Sigmoid colon (tissue), 7 donors: ENCODE results near the gene SLC2A1. TPM values are rescaled to one million over a fixed set of nuclear protein-coding genes. Genes with fewer than 3 reads are reported as not detected.

Experiments
- DNase-seq: peaks from one replicate; pipeline ENCODE4 v3.0.0-alpha.2; 2019
- H3K27ac ChIP-seq, 4 donors: fragments of 200-600 bp; sonication (generic); one replicate each; pipeline ENCODE4 v1.5.1; 2016 to 2019; ENCODE audit warnings: mild to moderate bottlenecking in 1 of 4
- H3K27me3 ChIP-seq, 3 donors: fragments of 200-600 bp; sonication (generic); one replicate each; pipeline ENCODE4 v1.5.1; 2019; ENCODE audit warnings: mild to moderate bottlenecking in 1 of 3
- H3K36me3 ChIP-seq, 4 donors: fragments of 200-600 bp; sonication (generic); one replicate each; pipeline ENCODE4 v1.5.1; 2016 to 2019
- H3K4me1 ChIP-seq, 4 donors: fragments of 200-600 bp; sonication (generic); one replicate each; pipeline ENCODE4 v1.5.1; 2017 to 2019
- H3K4me3 ChIP-seq, 4 donors: fragments of 200-600 bp; sonication (generic); one replicate each; pipeline ENCODE4 v1.5.1; 2017 to 2019; ENCODE audit warnings: mild to moderate bottlenecking in 2 of 4, moderate library complexity in 1 of 4
- H3K9me3 ChIP-seq, 4 donors: fragments of 200-600 bp in 3 of 4; sonication (generic) in 3 of 4; one replicate each; pipeline versions ENCODE4 v1.5.1 to v1.6.1; 2013 to 2019
- CTCF ChIP-seq, 4 experiments: fragments of 450-650 bp in 3 of 4; fragments of 200-600 bp in 1 of 4; IDR thresholded peaks; one replicate each; pipeline ENCODE4 v1.5.1; 2016 to 2019; ENCODE audit warnings: antibody characterized with exemption in 4 of 4, mild to moderate bottlenecking in 3 of 4, moderate library complexity in 2 of 4
- EP300 ChIP-seq, 4 donors: sonication (generic); formaldehyde crosslinking; IDR thresholded peaks; one replicate each; pipeline ENCODE4 v1.6.1; 2017; ENCODE audit warnings: antibody characterized with exemption in 4 of 4
- POLR2A ChIP-seq, 2 donors: fragments of 450-650 bp; IDR thresholded peaks; one replicate each; pipeline ENCODE4 v1.6.1; 2016; ENCODE audit warnings: antibody characterized with exemption in 2 of 2, mild to moderate bottlenecking in 2 of 2, moderate library complexity in 2 of 2
- POLR2AphosphoS5 ChIP-seq, 4 donors: sonication (generic); formaldehyde crosslinking; IDR thresholded peaks; one replicate each; pipeline ENCODE4 v1.6.1; 2017; ENCODE audit warnings: antibody characterized with exemption in 4 of 4
- WGBS, 2 donors: extraction: QIAGEN DNeasy Blood & Tissue Kit; methylation state at CpG; one replicate each; pipeline ENCODE4 v1.1.7; 2013; 5-methylcytosine and 5-hydroxymethylcytosine counted together
- intact Hi-C: fragments of 100-400 bp; cut with DNase I; formaldehyde crosslinking; loops from one replicate; pipeline ENCODE4 v1.15.1; 2023
- polyA plus RNA-seq, 3 donors: library from polyadenylated mRNA; stranded (reverse); fragments of 200-250 nt; gene quantifications; one replicate each; pipeline ENCODE4 v1.2.3, GENCODE V29; 2013
- total RNA-seq, 4 donors: library from RNA; depleted of rRNA; stranded (reverse); fragments of >200 nt; gene quantifications; one replicate each; pipeline ENCODE4 v1.1.0, GENCODE V29; 2016
- donor health status: healthy with polysubstance abuse.
- donor health status: Bipolar disorder and iron deficiency.
- donor health status: healthy.

Gene SLC2A1
- total and polyA plus RNA-seq, 7 donors = 4.2 to 44.9 (median 11.1) TPM

- H3K36me3 ChIP-seq = no peaks in the 10 kb centered on the region
- no peaks in the 10 kb centered on the region for H3K9me3 ChIP-seq
- H3K4me3 ChIP-seq = no peak overlapping the region
- DNase-seq = no peak
- peaks cover 0 to 72% (median 56%) of the 10 kb centered on the region in 4 donors for H3K4me1 ChIP-seq
- H3K27ac ChIP-seq = peak overlapping the region in 3 of 4 donors; percentile 79 to 86 (median 80)
- intact Hi-C loops = no loop called here
- WGBS, 2 donors = 26 to 43% methylated on average over 6 of the region's 6 CpGs
- TF ChIP-seq POLR2AphosphoS5 (IDR thresholded peaks at IDR 0.05) (no peak), POLR2A (IDR thresholded peaks at IDR 0.05) (no peak), EP300 (IDR thresholded peaks at IDR 0.05) (no peak), CTCF (IDR thresholded peaks at IDR 0.05) (no peak)
- H3K27me3 ChIP-seq = no peaks in the 10 kb centered on the region
Measured at GRCh38 chr1:42942444-42942843, 16.2 kb downstream of the SLC2A1 start.

GRCh38 chr1:42941640-42942330 lies 16.9 kb downstream of the SLC2A1 start:
- TF ChIP-seq POLR2AphosphoS5 (IDR thresholded peaks at IDR 0.05) (peak in 1 of 4 donors; percentile 49), EP300 (IDR thresholded peaks at IDR 0.05) (no peak)
- Histone ChIP-seq H3K9me3 (no peaks in the 10 kb centered on the region), H3K4me3 (no peak overlapping the region), H3K4me1 (peaks cover 0 to 67% (median 53%) of the 10 kb centered on the region in 4 donors), H3K36me3 (no peaks in the 10 kb centered on the region), H3K27ac (peak overlapping the region; percentile 51 to 86 (median 80)), H3K27me3 (no peaks in the 10 kb centered on the region)
- intact Hi-C loops = no loop called here
- DNase-seq = peak; percentile 83
- 27 to 63% methylated on average over 9 of the region's 9 CpGs for WGBS, 2 donors

- Histone ChIP-seq H3K36me3 (no peaks in the 10 kb centered on the region), H3K9me3 (no peaks in the 10 kb centered on the region), H3K27ac (peak overlapping the region; percentile 51 to 86 (median 80)), H3K27me3 (no peaks in the 10 kb centered on the region), H3K4me3 (no peak overlapping the region), H3K4me1 (peaks cover 0 to 66% (median 57%) of the 10 kb centered on the region in 4 donors)
- WGBS, 2 donors = 80 to 81% methylated on average over 14 of the region's 14 CpGs
- intact Hi-C loops = no loop called here
- no peak for DNase-seq
- TF ChIP-seq POLR2AphosphoS5 (IDR thresholded peaks at IDR 0.05) (no peak), EP300 (IDR thresholded peaks at IDR 0.05) (no peak), POLR2A (IDR thresholded peaks at IDR 0.05) (no peak), CTCF (IDR thresholded peaks at IDR 0.05) (no peak)
Measured at GRCh38 chr1:42940851-42941639, 17.6 kb downstream of the SLC2A1 start.

- Histone ChIP-seq H3K9me3 (no peaks in the 10 kb centered on the region), H3K27me3 (no peaks in the 10 kb centered on the region), H3K36me3 (no peaks in the 10 kb centered on the region), H3K27ac (no peak overlapping the region), H3K4me1 (peaks cover 0 to 46% (median 44%) of the 10 kb centered on the region in 4 donors), H3K4me3 (no peak overlapping the region)
- WGBS, 2 donors = 68 to 83% methylated on average over 14 of the region's 14 CpGs
- intact Hi-C loops = no loop called here
- TF ChIP-seq POLR2A (IDR thresholded peaks at IDR 0.05) (no peak), POLR2AphosphoS5 (IDR thresholded peaks at IDR 0.05) (no peak), CTCF (IDR thresholded peaks at IDR 0.05) (no peak), EP300 (IDR thresholded peaks at IDR 0.05) (no peak)
- DNase-seq = no peak
Measured at GRCh38 chr1:42938645-42939615, 19.7 kb downstream of the SLC2A1 start.
